LNCAP (cell line): ENCODE data around the gene PNMT.
A peak's percentile ranks its signal among the peaks of the same experiment; 100 is the strongest.

Experiments
- CTCF ChIP-seq: fragments of 450-650 bp; IDR thresholded peaks from 2 replicates; pipeline ENCODE4 v1.5.1; 2017; ENCODE audit warnings: mild to moderate bottlenecking

PNMT gene

GRCh38 chr17:39702901-39703893, 34.9 kb downstream of the PNMT start:
- TF ChIP-seq CTCF = no peak

GRCh38 chr17:39703913-39704312, 35.7 kb downstream of the PNMT start:
- TF ChIP-seq CTCF = no peak

GRCh38 chr17:39704821-39705551, 36.7 kb downstream of the PNMT start:
- TF ChIP-seq CTCF = peak; percentile 19; the same call in 1 of the 2 replicates

GRCh38 chr17:39705786-39706348, 37.6 kb downstream of the PNMT start:
- no peak for TF ChIP-seq CTCF

GRCh38 chr17:39706383-39706782, 38.1 kb downstream of the PNMT start:
- no peak for TF ChIP-seq CTCF

- no peak for TF ChIP-seq CTCF
Measured at GRCh38 chr17:39706921-39707337, 38.7 kb downstream of the PNMT start.

- no peak for TF ChIP-seq CTCF
Measured at GRCh38 chr17:39709319-39709997, 41.2 kb downstream of the PNMT start.
